Activated T-helper 17 cell treated with anti-CD3 and anti-CD28 coated beads, Interleukin-2, amount 50 U/mL, for 72 hours (primary cell): ENCODE measurements around the gene STK40. TPM values are rescaled to one million over a fixed set of nuclear protein-coding genes. Genes with fewer than 3 reads are reported as not detected.

Experiments used
- ATAC-seq: fragments of 150-1000 bp; cut with Tn5 transposase; replicated peaks from 2 replicates; pipeline ENCODE4 v1.10.0; 2021; ENCODE audit warnings: mild to moderate bottlenecking, moderate library complexity
- H3K27ac Mint-ChIP-seq: one replicate; pipeline ENCODE4 v1.8.0; 2022; ENCODE audit warnings: mixed read lengths
- H3K27me3 Mint-ChIP-seq: one replicate; pipeline ENCODE4 v1.8.0; 2022; ENCODE audit warnings: mixed read lengths
- H3K36me3 Mint-ChIP-seq: one replicate; pipeline ENCODE4 v1.8.0; 2022; ENCODE audit warnings: low read depth, mild to moderate bottlenecking, mixed read lengths
- H3K4me1 Mint-ChIP-seq: one replicate; pipeline ENCODE4 v1.8.0; 2022; ENCODE audit warnings: mixed read lengths
- H3K4me3 Mint-ChIP-seq: one replicate; pipeline ENCODE4 v1.8.0; 2022; ENCODE audit warnings: mild to moderate bottlenecking, mixed read lengths
- H3K9me3 Mint-ChIP-seq: one replicate; pipeline ENCODE4 v1.8.0; 2022; ENCODE audit warnings: mixed read lengths
- total RNA-seq, 2 donors: library from RNA; stranded (reverse); gene quantifications; one replicate each; pipeline ENCODE4 v1.2.3, GENCODE V29; 2022

Gene STK40
- total RNA-seq, 2 donors from 2014 or later = 44.1 to 56.8 TPM

DNA sequence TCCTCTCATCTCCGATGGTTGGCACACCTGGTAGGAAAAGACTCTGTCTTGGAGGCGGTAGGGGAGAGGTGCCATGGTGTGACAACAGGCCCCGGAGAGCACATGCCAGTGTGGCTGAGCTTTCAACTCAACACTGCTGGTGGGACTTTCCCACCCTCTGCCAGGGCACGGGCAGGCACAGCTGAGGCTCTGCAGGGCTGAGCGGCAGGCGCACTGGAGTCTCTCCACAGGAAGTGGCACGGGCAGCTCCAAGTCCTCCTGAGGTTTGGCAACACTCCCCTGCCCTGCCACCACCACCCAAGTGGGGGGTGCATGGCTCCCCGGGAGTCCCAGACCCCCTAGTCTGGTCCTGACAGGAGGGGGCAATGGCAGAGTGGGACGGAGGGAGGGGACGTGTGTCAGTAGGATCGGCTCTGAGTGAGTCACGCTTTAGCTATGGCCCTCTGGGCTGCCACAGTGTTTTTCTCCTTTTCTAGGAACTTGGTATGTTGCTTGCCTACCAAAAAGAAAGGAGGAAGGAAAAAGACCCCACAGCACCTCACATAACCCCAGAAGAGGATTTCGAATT is 35.0 kb downstream of the STK40 start:
- H3K36me3 Mint-ChIP-seq = peaks cover 64% of the 10 kb centered on the region
- no peaks in the 10 kb centered on the region for H3K9me3 Mint-ChIP-seq
- peak overlapping the region; percentile 58 for H3K4me3 Mint-ChIP-seq
- H3K27ac Mint-ChIP-seq = peak overlapping the region; percentile 81
- ATAC-seq = peak; percentile 93
- H3K4me1 Mint-ChIP-seq = peaks cover 18% of the 10 kb centered on the region
- no peaks in the 10 kb centered on the region for H3K27me3 Mint-ChIP-seq

DNA sequence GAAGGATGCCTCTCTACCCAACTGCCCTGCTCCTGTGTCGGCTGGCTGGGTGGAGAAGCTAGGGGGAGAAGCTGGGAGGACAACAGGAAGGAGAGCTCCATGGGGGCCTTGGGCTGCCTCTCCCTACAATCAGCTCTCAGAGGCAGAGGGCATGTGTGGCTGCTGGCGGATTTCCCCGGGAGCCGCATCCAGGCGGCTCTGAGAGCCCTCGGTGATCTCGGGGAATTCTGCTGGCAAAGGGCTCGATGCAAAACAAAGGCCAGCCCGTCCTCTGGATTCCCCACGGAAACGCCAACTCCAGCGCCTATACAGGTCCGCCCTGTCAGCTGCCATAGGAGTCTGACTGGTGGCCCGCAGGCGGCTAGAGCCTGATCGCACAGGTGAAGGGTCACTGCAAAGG is 35.9 kb downstream of the STK40 start:
- H3K36me3 Mint-ChIP-seq = peaks cover 66% of the 10 kb centered on the region
- ATAC-seq = no peak
- no peak overlapping the region for H3K27ac Mint-ChIP-seq
- peaks cover 18% of the 10 kb centered on the region for H3K4me1 Mint-ChIP-seq
- no peaks in the 10 kb centered on the region for H3K27me3 Mint-ChIP-seq
- H3K9me3 Mint-ChIP-seq = no peaks in the 10 kb centered on the region
- H3K4me3 Mint-ChIP-seq = peak overlapping the region; percentile 58

GRCh38 chr1:36349241-36349671 is 36.5 kb downstream of the STK40 start:
- Mint-ChIP-seq H3K4me1 (peaks cover 18% of the 10 kb centered on the region), H3K36me3 (peaks cover 66% of the 10 kb centered on the region), H3K4me3 (no peak overlapping the region), H3K27ac (no peak overlapping the region), H3K9me3 (no peaks in the 10 kb centered on the region), H3K27me3 (no peaks in the 10 kb centered on the region)
- ATAC-seq = no peak

DNA sequence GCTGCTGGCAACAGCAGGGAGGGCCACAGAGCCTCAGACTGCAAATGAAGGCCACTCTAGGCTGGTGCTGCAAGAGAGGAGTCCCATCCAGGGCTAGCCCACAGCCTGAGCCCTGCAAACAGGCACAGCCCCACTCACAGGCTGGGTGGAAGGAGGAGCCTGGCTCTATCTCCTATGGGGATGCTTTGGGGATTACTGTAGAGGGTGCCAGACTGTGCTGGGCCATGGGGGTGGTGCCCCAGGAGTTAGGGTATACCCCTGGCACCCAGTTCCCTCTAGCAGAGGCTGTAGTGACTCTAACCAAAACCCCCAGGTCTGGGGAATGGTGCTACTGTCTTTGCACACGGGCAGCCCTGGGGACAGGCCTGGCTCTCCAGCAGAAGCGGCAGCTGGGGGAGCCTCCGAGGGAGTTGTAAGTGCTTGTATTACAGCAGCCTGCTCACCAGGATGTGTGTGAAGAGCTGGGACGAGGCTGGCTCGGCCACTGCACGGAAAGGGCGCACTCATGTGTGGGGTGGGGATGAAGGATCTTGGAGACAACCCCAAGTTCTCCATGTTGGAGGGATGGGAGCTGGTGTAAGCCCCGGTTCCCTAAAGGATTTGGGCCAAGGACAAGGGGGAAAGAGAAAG is 38.9 kb downstream of the STK40 start:
- H3K4me3 Mint-ChIP-seq = no peak overlapping the region
- H3K27ac Mint-ChIP-seq = no peak overlapping the region
- H3K36me3 Mint-ChIP-seq = peaks cover 69% of the 10 kb centered on the region
- peaks cover 10% of the 10 kb centered on the region for H3K4me1 Mint-ChIP-seq
- ATAC-seq = no peak
- no peaks in the 10 kb centered on the region for H3K9me3 Mint-ChIP-seq
- H3K27me3 Mint-ChIP-seq = no peaks in the 10 kb centered on the region

DNA sequence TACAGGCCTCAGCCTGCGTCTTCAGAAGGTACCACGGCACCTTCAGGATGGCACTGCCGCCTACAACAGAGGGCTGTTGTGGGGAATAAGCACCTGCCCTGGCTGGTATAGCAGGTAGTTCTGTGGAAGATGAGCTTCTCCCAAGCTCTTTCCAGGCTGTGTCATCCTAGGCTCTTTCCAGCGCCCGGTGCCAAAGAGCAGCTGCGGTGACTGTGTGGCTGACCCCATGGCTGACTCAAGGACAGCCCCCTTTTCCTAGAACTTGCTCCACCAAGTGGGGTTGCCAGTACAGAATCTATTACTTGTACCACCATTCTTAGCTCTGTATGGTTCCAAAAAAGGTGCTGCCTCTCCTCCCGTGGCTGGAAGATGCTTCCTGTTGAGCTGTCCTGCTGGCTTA is 40.4 kb downstream of the STK40 start:
- no peak for ATAC-seq
- Mint-ChIP-seq H3K9me3 (no peaks in the 10 kb centered on the region), H3K36me3 (peaks cover 79% of the 10 kb centered on the region), H3K27me3 (no peaks in the 10 kb centered on the region), H3K4me1 (peaks cover 2% of the 10 kb centered on the region), H3K4me3 (no peak overlapping the region), H3K27ac (no peak overlapping the region)

GRCh38 chr1:36344395-36344680 is 41.4 kb downstream of the STK40 start:
- Mint-ChIP-seq H3K4me1 (no peaks in the 10 kb centered on the region), H3K27ac (peak overlapping the region; percentile 61), H3K27me3 (no peaks in the 10 kb centered on the region), H3K36me3 (peaks cover 84% of the 10 kb centered on the region), H3K4me3 (no peak overlapping the region), H3K9me3 (no peaks in the 10 kb centered on the region)
- ATAC-seq = no peak

- Mint-ChIP-seq H3K4me3 (no peak overlapping the region), H3K9me3 (no peaks in the 10 kb centered on the region), H3K36me3 (peaks cover 87% of the 10 kb centered on the region), H3K27me3 (no peaks in the 10 kb centered on the region), H3K27ac (no peak overlapping the region), H3K4me1 (no peaks in the 10 kb centered on the region)
- ATAC-seq = no peak
Measured at GRCh38 chr1:36343651-36344394, 41.9 kb downstream of the STK40 start.

DNA sequence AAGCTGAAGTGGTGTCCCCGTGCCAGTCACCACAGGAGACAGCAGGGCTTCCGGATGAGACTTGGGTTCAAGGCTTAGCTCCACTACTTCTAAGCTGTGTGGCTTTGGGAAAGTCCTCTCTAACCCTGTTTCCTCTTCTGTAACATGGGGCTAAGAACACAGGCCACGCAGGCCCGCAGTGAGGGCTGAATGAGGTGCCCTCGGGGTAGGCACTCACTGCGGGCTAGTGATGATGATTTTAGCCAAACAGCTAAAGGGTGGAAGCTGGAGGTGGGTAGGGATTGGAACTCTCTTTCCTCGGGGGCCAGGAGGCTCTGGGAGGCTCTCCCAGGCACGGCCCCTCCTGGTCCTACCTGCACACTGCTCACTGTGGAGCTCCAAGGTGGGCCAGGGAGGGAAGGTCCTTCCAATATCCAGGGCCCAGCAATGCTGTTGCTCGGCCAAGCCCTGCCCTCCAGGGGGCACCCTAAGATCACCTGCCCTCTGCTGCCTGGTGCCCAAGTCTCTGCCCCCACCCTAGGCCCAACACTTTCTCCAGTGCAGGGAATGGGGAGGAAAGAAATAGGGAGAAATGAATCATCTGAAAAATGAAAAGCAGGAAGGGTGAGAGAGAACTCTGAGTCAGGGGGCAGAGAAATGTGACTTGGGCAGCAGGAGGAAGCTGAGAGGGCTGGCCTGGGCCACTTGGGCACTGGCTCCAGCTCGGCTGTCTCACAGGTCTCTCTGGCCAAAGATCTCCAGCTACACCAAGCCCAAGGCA is 43.1 kb downstream of the STK40 start:
- peaks cover 75% of the 10 kb centered on the region for H3K36me3 Mint-ChIP-seq
- no peak overlapping the region for H3K4me3 Mint-ChIP-seq
- no peaks in the 10 kb centered on the region for H3K4me1 Mint-ChIP-seq
- no peaks in the 10 kb centered on the region for H3K27me3 Mint-ChIP-seq
- no peaks in the 10 kb centered on the region for H3K9me3 Mint-ChIP-seq
- no peak overlapping the region for H3K27ac Mint-ChIP-seq
- peak; percentile 86 for ATAC-seq

GRCh38 chr1:36341626-36342320 is 44.0 kb downstream of the STK40 start:
- no peak for ATAC-seq
- Mint-ChIP-seq H3K27me3 (no peaks in the 10 kb centered on the region), H3K4me1 (no peaks in the 10 kb centered on the region), H3K36me3 (peaks cover 67% of the 10 kb centered on the region), H3K27ac (no peak overlapping the region), H3K4me3 (no peak overlapping the region), H3K9me3 (no peaks in the 10 kb centered on the region)

DNA sequence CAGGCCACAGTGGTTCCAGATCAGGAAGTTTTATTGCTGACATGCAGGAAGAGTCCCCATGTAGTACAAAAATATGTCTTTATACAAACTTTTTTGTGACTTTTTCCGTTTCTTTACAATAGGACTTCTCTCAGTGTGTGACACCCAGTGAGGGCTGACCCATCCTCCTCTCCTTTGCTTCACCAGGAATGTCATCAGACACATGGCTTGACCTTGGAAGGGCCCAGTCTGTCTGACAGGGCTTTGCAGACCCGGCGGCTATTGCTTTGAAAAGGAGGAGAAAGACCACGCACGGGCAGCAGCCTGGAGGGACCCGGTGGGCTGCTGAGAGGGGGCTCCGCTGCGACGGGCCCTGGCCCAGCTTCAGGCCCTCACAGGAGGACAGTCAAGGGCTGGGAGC is 46.1 kb downstream of the STK40 start:
- Mint-ChIP-seq H3K27ac (no peak overlapping the region), H3K9me3 (no peaks in the 10 kb centered on the region), H3K4me1 (no peaks in the 10 kb centered on the region), H3K4me3 (no peak overlapping the region), H3K27me3 (no peaks in the 10 kb centered on the region), H3K36me3 (peaks cover 46% of the 10 kb centered on the region)
- ATAC-seq = no peak

GRCh38 chr1:36339215-36339614 is 46.5 kb downstream of the STK40 start:
- no peak for ATAC-seq
- H3K27me3 Mint-ChIP-seq = no peaks in the 10 kb centered on the region
- H3K4me3 Mint-ChIP-seq = no peak overlapping the region
- no peaks in the 10 kb centered on the region for H3K4me1 Mint-ChIP-seq
- H3K27ac Mint-ChIP-seq = no peak overlapping the region
- H3K9me3 Mint-ChIP-seq = no peaks in the 10 kb centered on the region
- H3K36me3 Mint-ChIP-seq = peaks cover 42% of the 10 kb centered on the region

DNA sequence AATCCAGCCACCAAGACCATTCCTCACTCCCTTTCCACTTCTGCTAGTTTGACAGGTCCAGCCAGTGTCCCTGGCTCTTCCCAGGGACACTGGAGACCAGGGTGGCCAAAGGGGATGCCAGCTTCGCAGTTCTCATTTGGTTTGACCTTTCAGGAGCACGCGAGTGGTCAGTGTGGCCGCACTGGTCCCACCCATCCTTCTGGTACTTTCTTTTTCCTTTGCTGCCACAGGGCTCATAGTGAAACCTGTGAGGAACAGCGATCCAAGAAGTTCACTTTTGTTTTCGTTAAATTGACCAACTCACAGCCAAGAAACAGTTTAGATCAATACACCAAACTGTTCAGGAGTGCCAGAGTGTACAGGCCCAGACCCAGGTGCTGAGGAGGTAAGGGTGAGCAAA is 47.9 kb downstream of the STK40 start:
- ATAC-seq = no peak
- peak overlapping the region; percentile 57 for H3K27ac Mint-ChIP-seq

GRCh38 chr1:36330940-36331339 is 54.8 kb downstream of the STK40 start:
- H3K27me3 Mint-ChIP-seq = no peaks in the 10 kb centered on the region
- peaks cover 9% of the 10 kb centered on the region for H3K4me1 Mint-ChIP-seq
- H3K36me3 Mint-ChIP-seq = peaks cover 6% of the 10 kb centered on the region
- H3K27ac Mint-ChIP-seq = no peak overlapping the region
- H3K9me3 Mint-ChIP-seq = no peaks in the 10 kb centered on the region
- ATAC-seq = no peak
- no peak overlapping the region for H3K4me3 Mint-ChIP-seq

More for the DNA sequence above, 47.9 kb downstream of the STK40 start:
- H3K9me3 Mint-ChIP-seq = no peaks in the 10 kb centered on the region
- H3K36me3 Mint-ChIP-seq = peaks cover 33% of the 10 kb centered on the region
- H3K4me3 Mint-ChIP-seq = no peak overlapping the region
- H3K4me1 Mint-ChIP-seq = no peaks in the 10 kb centered on the region
- no peaks in the 10 kb centered on the region for H3K27me3 Mint-ChIP-seq

- H3K4me3 Mint-ChIP-seq = no peak overlapping the region
- peaks cover 9% of the 10 kb centered on the region for H3K4me1 Mint-ChIP-seq
- ATAC-seq = no peak
- no peaks in the 10 kb centered on the region for H3K9me3 Mint-ChIP-seq
- H3K27ac Mint-ChIP-seq = no peak overlapping the region
- H3K27me3 Mint-ChIP-seq = no peaks in the 10 kb centered on the region
- peaks cover 6% of the 10 kb centered on the region for H3K36me3 Mint-ChIP-seq
Measured at GRCh38 chr1:36329817-36330216, 55.9 kb downstream of the STK40 start.
